ENCODE results near the gene PCDH17. TPM values are rescaled to one million over a fixed set of nuclear protein-coding genes. Genes with fewer than 3 reads are reported as not detected.

The PCDH17 gene
- total and polyA plus RNA-seq, 2 experiments from 2014 or later: not detected

DNA sequence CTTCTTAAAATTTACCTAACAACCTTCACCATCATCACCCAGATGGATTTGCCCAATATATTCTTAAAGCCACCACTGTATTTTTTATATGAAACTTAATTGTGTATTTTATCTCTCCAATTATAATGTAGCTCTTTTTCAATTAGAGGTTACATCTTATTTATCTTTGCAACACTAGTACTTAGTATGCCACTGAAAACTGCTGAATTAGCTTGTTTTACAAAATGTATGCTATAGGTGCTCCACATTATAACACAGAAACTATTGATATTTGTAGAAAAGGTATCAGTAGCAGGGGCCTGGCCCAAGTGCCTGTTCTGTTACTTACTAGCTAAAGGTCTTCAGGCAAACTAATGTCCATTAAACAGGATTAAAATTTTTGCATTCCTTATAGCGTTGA, 35.8 kb upstream of the PCDH17 start:
- no peaks in the 10 kb centered on the region for H3F3A ChIP-seq (ENCODE audit: insufficient read depth)
- no peak overlapping the region for H2AFZ ChIP-seq
- H4K20me1 ChIP-seq (ENCODE audit: insufficient read depth): no peaks in the 10 kb centered on the region
- H3K4me1 ChIP-seq (ENCODE audit: insufficient read depth): no peaks in the 10 kb centered on the region
- no peaks in the 10 kb centered on the region for H3K9me3 ChIP-seq (ENCODE audit: low read depth)
- H3K9ac ChIP-seq: no peak overlapping the region
- WGBS, 2 experiments (ENCODE audit: low coverage in 1 of 2, low lambda C conversion rate in 2 of 2, missing lambda C conversion rate in 2 of 2): 2 to 4% methylated on average over 1 of the region's 1 CpG
- no peaks in the 10 kb centered on the region for H3K9me2 ChIP-seq (ENCODE audit: insufficient read depth)
- in situ Hi-C loops (cut with MboI): no loop called here
- H3K27me3 ChIP-seq (replicated peaks; ENCODE audit: insufficient read depth): no peaks in the 10 kb centered on the region
- no peaks in the 10 kb centered on the region for H3K79me2 ChIP-seq (ENCODE audit: insufficient read depth)
- no peak for DNase-seq
- no peak overlapping the region for H3K4me2 ChIP-seq (ENCODE audit: unreplicated experiment)
- no peak overlapping the region for H3K27ac ChIP-seq
- no peaks in the 10 kb centered on the region for H3K36me3 ChIP-seq (ENCODE audit: low read depth)
- TF ChIP-seq EZH2 (IDR thresholded peaks at IDR 0.05; ENCODE audit: insufficient read depth, poor library complexity, severe bottlenecking) (no peak), EZH2phosphoT487 (IDR thresholded peaks at IDR 0.05; ENCODE audit: insufficient read depth, low read depth) (no peak)
- H3K4me3 ChIP-seq: no peak overlapping the region

DNA sequence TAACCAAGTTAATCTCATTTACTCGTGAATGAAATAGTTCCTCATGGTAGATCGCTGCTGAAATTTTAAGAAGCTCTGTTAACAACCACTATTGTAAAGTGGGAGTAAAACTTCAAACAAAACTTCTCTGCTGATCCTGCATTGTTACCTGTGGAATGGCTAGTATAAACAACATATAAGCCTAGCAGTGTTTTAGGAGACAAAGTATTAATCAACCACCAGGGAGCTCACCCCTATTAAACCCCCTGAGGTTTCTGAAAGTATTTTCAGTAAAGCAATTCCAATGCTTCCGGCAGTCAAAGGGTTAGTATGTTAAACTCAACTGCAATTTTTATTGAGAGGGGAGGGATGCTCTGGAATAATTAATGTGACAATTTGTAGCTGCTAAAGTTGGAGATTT, 30.0 kb upstream of the PCDH17 start:
- H3K27me3 ChIP-seq (replicated peaks; ENCODE audit: insufficient read depth): no peaks in the 10 kb centered on the region
- no peaks in the 10 kb centered on the region for H3K9me2 ChIP-seq (ENCODE audit: insufficient read depth)
- H3K4me1 ChIP-seq (ENCODE audit: insufficient read depth): no peaks in the 10 kb centered on the region

DNA sequence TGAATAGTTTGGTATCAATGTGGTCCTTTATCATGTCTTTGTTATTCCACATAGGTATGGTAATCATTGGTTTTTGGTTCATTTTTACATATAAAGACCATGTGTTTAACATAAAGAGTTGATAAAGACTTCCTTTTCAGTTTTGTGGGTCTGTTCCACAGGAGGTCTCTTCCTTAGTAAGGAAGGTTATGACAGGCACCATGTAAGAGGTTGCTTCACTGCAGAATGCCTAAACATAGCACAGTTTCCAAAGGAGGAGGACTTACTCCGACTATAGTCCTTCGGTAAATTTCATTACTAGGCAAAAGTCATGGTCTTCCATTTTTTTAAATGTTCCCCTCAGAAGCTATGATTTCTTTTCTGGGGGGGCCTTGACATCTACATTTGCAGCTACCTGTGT, 27.1 kb upstream of the PCDH17 start:
- H3K4me1 ChIP-seq (ENCODE audit: insufficient read depth): no peaks in the 10 kb centered on the region
- DNase-seq: no peak
- no peaks in the 10 kb centered on the region for H3K79me2 ChIP-seq (ENCODE audit: insufficient read depth)
- 32 to 41% methylated on average over 2 of the region's 2 CpGs for WGBS, 2 experiments (ENCODE audit: low coverage in 1 of 2, low lambda C conversion rate in 2 of 2, missing lambda C conversion rate in 2 of 2)
- H3K9me3 ChIP-seq (ENCODE audit: low read depth): no peaks in the 10 kb centered on the region
- no peak overlapping the region for H3K9ac ChIP-seq
- no peak for TF ChIP-seq EZH2phosphoT487 (IDR thresholded peaks at IDR 0.05; ENCODE audit: insufficient read depth, low read depth)
- no peak for TF ChIP-seq EZH2 (IDR thresholded peaks at IDR 0.05; ENCODE audit: insufficient read depth, poor library complexity, severe bottlenecking)
- H3K36me3 ChIP-seq (ENCODE audit: low read depth): no peaks in the 10 kb centered on the region
- H3K9me2 ChIP-seq (ENCODE audit: insufficient read depth): no peaks in the 10 kb centered on the region
- no peak overlapping the region for H3K27ac ChIP-seq
- H4K20me1 ChIP-seq (ENCODE audit: insufficient read depth): no peaks in the 10 kb centered on the region
- no peak overlapping the region for H3K4me2 ChIP-seq (ENCODE audit: unreplicated experiment)
- H3K27me3 ChIP-seq (replicated peaks; ENCODE audit: insufficient read depth): no peaks in the 10 kb centered on the region
- H3F3A ChIP-seq (ENCODE audit: insufficient read depth): no peaks in the 10 kb centered on the region
- no peak overlapping the region for H3K4me3 ChIP-seq
- in situ Hi-C loops (cut with MboI): no loop called here
- no peak overlapping the region for H2AFZ ChIP-seq

More for the DNA sequence above, 30.0 kb upstream of the PCDH17 start:
- Histone ChIP-seq H3K9me3 (ENCODE audit: low read depth) (no peaks in the 10 kb centered on the region), H3K4me2 (ENCODE audit: unreplicated experiment) (no peak overlapping the region), H4K20me1 (ENCODE audit: insufficient read depth) (no peaks in the 10 kb centered on the region), H3F3A (ENCODE audit: insufficient read depth) (no peaks in the 10 kb centered on the region), H2AFZ (no peak overlapping the region), H3K79me2 (ENCODE audit: insufficient read depth) (no peaks in the 10 kb centered on the region), H3K27ac (no peak overlapping the region), H3K36me3 (ENCODE audit: low read depth) (no peaks in the 10 kb centered on the region), H3K4me3 (no peak overlapping the region), H3K9ac (no peak overlapping the region)
- in situ Hi-C loops (cut with MboI): no loop called here
- WGBS, 2 experiments (ENCODE audit: low coverage in 1 of 2, low lambda C conversion rate in 2 of 2, missing lambda C conversion rate in 2 of 2): 3 to 5% methylated on average over 3 of the region's 3 CpGs
- TF ChIP-seq EZH2 (IDR thresholded peaks at IDR 0.05; ENCODE audit: insufficient read depth, poor library complexity, severe bottlenecking) (no peak), EZH2phosphoT487 (IDR thresholded peaks at IDR 0.05; ENCODE audit: insufficient read depth, low read depth) (no peak)
- no peak for DNase-seq

DNA sequence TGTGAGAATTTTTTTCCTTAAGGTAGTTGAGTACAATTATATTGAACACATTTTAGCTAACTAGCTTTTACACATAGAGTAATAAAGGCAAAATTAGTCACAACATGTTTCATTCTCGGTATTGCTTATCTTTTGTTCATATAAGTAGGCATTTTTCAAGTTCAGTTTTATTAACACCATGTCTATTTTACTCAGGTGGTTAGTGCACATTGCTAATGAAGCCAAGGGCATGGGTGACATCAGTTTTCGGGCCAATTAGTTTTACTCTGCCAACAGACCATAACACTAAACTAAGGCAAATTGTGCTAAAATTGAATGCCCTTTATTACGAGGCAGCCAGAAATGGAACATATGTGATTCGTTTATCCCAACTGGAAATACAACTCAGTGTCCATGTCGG, 19.6 kb upstream of the PCDH17 start:
- Histone ChIP-seq H3K4me1 (ENCODE audit: insufficient read depth) (no peaks in the 10 kb centered on the region), H3K4me3 (no peak overlapping the region), H4K20me1 (ENCODE audit: insufficient read depth) (no peaks in the 10 kb centered on the region), H3K79me2 (ENCODE audit: insufficient read depth) (no peaks in the 10 kb centered on the region), H3F3A (ENCODE audit: insufficient read depth) (no peaks in the 10 kb centered on the region), H3K27me3 (replicated peaks; ENCODE audit: insufficient read depth) (no peaks in the 10 kb centered on the region), H2AFZ (no peak overlapping the region), H3K4me2 (ENCODE audit: unreplicated experiment) (no peak overlapping the region), H3K9me3 (ENCODE audit: low read depth) (no peaks in the 10 kb centered on the region), H3K9me2 (ENCODE audit: insufficient read depth) (no peaks in the 10 kb centered on the region), H3K9ac (no peak overlapping the region), H3K36me3 (ENCODE audit: low read depth) (no peaks in the 10 kb centered on the region), H3K27ac (no peak overlapping the region)
- no peak for DNase-seq
- no peak for TF ChIP-seq EZH2 (IDR thresholded peaks at IDR 0.05; ENCODE audit: insufficient read depth, poor library complexity, severe bottlenecking)
- TF ChIP-seq EZH2phosphoT487 (IDR thresholded peaks at IDR 0.05; ENCODE audit: insufficient read depth, low read depth): no peak
- WGBS, 2 experiments (ENCODE audit: low coverage in 1 of 2, low lambda C conversion rate in 2 of 2, missing lambda C conversion rate in 2 of 2): 8 to 10% methylated on average over 5 of the region's 5 CpGs
- in situ Hi-C loops (cut with MboI): no loop called here

DNA sequence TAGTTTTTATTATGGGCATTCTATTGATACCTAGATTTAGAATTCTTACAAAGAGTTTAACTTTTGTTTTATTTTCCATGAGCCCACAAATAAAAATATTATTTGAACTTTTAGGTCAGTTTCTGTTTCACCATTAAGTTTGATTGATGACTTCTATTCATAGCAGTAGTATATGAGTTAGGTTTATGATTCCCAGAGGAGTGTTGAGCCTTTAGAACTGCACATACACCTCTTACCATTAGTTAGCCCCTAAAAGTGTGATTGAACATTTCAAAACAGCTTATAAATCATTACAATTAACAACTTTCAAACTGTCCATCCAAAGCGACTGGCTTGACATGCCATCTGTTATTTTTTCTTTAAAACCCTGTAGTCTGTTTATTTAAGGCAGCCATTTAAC, 19.0 kb upstream of the PCDH17 start:
- H3F3A ChIP-seq (ENCODE audit: insufficient read depth): no peaks in the 10 kb centered on the region
- DNase-seq: no peak
- no peaks in the 10 kb centered on the region for H3K36me3 ChIP-seq (ENCODE audit: low read depth)
- TF ChIP-seq EZH2 (IDR thresholded peaks at IDR 0.05; ENCODE audit: insufficient read depth, poor library complexity, severe bottlenecking) (no peak), EZH2phosphoT487 (IDR thresholded peaks at IDR 0.05; ENCODE audit: insufficient read depth, low read depth) (no peak)
- H4K20me1 ChIP-seq (ENCODE audit: insufficient read depth): no peaks in the 10 kb centered on the region
- WGBS, 2 experiments (ENCODE audit: low coverage in 1 of 2, low lambda C conversion rate in 2 of 2, missing lambda C conversion rate in 2 of 2): 10 to 22% methylated on average over 1 of the region's 1 CpG
- no peaks in the 10 kb centered on the region for H3K9me3 ChIP-seq (ENCODE audit: low read depth)
- no peaks in the 10 kb centered on the region for H3K9me2 ChIP-seq (ENCODE audit: insufficient read depth)
- no peaks in the 10 kb centered on the region for H3K4me1 ChIP-seq (ENCODE audit: insufficient read depth)
- no peak overlapping the region for H3K4me2 ChIP-seq (ENCODE audit: unreplicated experiment)
- no peak overlapping the region for H3K9ac ChIP-seq
- no peak overlapping the region for H3K27ac ChIP-seq
- no peak overlapping the region for H2AFZ ChIP-seq
- in situ Hi-C loops (cut with MboI): no loop called here
- H3K4me3 ChIP-seq: no peak overlapping the region
- no peaks in the 10 kb centered on the region for H3K79me2 ChIP-seq (ENCODE audit: insufficient read depth)
- H3K27me3 ChIP-seq (replicated peaks; ENCODE audit: insufficient read depth): no peaks in the 10 kb centered on the region

Measured in GM23248 (cell line).